GM21717 (cell line): ENCODE measurements around the gene UQCRQ.

Experiments
- ATAC-seq: cut with Tn5 transposase; IDR thresholded peaks from one replicate; pipeline ENCODE4 v1.9.1; 2021; ENCODE audit warnings: mild to moderate bottlenecking, moderate library complexity; ENCODE audit not compliant: unreplicated experiment

UQCRQ gene

DNA sequence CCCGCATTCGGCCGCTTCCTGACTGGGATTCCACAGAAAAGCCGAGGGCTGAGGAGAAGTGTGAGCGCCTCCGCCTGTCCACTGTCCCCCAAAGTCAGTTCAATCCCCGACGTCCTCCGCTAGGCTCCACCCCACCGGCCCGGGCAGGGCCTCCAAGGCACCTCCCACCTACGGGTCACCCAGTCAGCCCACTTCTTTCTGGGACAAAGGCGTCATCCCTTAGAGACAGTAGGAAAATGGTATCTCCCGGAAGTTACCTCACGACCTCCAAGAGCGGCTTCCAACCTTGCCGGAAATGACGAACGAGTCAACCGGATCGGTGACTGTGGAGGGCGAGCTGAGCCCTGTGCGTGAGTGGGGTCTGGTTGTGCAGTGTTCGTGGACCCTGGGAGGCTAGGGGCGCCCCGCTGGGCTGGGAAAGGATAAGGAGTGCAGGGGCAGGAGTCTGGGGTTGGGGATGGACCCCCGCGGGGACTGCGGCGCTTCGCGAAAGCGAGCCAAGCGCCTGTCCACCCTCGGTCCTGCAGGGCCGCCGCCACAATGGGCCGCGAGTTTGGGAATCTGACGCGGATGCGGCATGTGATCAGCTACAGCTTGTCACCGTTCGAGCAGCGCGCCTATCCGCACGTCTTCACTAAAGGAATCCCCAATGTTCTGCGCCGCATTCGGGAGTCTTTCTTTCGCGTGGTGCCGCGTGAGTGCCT, at the start of gene UQCRQ, which contains the start of gene GDF9:
Gene UQCRQ (plus strand): TSS at position 301 of the 704 bp plus-strand sequence. CDS start 240 bp downstream, at position 541.
Gene GDF9 (minus strand): TSS at position 128 of the 704 bp plus-strand sequence. CDS start 1,936 bp downstream, outside the sequence.
- ATAC-seq = peak; percentile 98

DNA sequence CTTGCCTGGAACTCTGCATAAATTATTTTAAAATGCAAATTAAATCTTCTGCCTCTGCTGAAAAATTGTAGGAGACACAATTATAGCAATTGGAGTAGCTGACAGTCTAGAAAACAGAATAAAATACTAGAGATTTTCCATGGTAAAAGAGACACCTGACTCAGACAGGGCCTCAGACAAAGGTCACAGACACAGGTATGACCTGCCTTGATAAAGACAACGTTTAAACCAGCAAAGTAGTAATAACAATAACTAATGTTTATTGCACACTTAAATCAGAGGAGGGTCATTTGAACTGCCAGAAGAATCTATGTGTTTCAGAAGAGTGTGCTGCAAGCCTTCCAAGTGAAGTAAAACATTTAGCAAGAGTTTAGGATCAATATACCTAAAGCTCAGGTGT, 49.4 kb upstream of the UQCRQ start:
- no peak for ATAC-seq

DNA sequence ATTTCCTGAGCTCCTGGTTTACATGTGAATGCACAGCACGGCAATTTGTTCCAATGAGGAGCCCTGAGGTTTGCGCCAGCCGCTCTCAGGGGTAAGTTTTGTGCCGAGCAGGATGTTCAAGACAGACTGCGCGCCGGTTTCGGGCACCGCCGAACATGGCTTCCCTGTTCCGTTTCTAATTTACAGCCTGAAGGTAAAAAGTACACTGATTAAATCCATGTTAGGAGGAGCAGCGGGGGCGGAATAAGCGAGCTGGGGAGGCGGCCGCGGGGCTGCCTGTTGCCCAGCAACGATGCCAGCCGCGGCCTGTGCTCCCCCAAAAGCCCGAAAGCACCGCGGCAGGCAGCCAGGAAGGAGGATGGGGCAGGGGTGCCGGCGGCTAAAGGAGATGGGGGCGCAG, 47.0 kb upstream of the UQCRQ start:
- ATAC-seq = no peak

DNA sequence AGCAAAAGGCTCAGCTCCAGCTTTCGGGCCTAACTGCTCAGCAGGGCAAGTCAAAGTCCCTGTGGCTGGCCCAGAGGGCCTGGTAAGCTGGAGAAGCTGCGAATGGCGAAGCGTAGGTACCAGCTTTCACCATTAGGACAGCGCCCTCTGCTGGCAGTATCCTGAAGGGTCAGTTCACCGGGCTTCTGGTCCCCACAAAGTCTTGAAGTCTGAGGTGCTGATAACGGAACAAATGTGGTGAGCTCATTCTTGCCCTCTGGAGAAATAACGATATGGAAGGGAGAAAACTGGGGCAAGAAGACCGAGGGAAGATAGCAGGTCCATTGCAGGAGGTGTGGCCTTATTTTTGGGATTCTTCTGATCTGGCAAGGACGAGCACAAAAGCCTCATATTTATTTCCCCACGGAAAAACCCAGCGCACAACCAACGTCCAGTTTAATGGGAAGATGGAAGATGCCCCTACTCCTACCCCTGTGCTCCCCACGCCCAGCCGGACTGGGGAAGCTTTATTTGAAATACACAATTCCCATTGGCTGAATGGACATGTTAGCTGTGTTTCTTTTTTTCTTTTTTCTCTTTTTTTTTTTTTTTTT, 46.2 kb upstream of the UQCRQ start:
- no peak for ATAC-seq

DNA sequence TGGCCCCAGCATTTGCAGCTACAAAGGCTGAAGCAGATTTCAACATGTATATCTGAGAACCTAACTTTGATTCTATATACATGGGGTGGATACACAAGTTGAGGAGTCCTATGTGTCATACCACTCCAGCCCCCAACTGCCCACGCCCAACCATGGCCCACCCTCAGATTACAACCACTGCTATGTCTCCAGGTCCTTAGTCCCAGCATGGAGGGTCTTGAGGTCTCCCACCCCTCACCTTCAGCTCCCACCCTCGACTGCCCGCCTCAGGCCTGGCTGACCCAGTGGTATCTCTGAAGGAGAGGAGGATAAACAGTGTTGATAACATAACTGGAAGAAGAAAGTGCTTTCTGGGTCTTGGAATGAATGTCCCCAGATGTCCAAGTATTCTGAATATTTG, 45.1 kb upstream of the UQCRQ start:
- ATAC-seq = no peak

DNA sequence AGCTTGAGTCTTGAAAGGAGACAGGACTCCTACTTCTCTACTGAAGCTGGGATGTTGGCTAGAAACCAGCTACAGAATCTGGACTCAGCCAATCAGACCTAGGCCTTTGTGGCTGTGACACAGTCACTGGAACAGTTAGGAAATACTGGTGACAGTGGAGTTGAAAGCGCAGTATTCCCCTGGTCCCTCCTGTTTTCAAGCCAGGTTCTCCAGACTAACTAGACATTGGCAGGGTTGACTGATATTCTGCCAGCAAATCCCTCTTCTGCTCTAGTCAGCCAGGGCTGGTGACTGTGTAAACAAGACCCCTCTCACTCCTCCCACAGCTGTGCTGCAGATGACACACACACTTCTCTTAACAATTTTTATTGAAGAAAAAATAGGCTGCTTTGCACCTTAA, 44.7 kb upstream of the UQCRQ start:
- ATAC-seq = no peak

DNA sequence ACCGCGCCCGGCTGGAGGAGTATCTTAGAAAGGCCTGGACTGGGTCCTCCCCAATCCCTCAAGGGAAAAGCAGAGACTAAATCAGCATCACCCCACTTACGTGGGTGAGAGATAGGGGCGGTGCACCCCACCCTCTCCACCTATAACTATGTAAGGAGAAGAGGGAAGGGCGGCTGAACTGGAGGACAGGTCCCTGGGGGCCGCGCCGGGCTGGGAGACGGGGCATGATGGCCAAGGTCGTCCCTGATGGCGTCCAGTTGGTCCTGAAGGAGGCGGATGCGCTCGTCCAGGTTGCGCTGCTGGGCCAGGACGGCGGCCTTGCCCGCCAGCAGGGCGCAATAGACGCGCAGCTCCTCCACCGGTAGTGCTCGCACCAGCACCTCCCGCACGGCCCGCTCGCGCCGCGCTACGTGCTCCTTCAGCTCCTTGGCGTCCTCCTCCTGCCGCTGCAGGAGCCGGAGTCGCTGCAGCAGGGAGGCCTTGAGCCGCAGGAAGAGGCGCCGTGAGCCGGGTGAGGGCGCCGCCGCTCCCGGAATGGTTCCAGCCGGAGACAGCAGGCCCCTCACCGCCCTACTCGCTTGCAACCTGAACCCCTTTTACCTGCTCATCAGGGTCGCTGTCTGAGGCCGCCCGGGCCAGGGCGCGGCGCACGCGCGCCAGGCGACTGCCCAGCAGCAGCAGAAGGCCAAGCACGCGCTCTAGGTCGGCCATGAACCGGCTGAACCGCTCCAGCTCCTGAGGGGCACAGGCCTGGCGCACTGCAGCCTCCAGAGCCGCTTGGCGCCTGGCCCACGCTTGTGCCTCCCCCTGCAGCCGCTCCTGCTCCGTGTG, 43.6 kb upstream of the UQCRQ start:
- ATAC-seq = no peak

DNA sequence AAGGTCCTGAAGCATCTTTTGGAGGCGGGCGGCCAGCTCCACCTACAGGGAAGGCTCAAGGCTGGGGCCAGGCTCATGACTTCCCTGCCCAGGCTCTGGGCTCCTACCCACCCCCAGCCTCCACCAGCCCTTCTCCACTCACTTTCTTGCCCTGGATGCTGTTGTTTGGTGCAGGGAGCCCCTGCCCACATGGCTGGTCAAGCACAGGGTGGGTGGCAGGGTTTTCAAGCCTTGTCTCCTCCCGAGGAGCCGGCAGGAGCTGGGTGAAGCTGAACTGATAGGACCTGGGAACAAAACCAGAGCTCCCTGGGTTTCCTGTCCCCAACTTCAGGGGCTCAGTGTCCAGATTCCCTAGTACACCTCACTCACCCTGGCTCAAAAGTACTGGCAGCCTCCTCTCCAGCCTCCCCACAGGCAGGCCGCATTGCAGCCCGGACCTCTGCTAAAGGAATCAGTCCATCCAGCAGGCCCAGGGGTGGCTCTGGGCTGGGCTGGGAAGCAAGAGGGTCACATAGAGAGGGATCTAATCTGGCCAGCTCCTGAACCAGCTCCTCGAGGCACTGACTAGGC, 42.9 kb upstream of the UQCRQ start:
- no peak for ATAC-seq

DNA sequence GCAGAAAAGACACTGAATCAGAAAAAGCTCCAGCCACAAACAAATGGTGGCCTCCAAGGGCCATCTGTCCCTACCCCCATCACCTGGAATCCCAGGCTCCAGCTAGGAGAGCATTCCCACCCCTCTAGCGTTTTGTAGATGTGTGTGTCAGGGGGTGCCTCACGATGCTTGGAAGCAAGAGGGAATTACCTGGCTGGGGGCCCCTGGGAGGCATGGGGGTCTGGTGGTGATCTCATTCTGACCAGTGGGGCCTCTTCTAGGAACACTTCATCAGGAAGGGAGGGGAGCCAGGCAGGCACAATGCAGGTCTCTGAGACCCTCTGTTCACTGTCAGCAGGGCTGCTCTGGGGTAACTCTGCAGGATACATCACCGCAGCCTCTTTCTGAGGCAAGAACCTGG, 42.0 kb upstream of the UQCRQ start:
- ATAC-seq = no peak

DNA sequence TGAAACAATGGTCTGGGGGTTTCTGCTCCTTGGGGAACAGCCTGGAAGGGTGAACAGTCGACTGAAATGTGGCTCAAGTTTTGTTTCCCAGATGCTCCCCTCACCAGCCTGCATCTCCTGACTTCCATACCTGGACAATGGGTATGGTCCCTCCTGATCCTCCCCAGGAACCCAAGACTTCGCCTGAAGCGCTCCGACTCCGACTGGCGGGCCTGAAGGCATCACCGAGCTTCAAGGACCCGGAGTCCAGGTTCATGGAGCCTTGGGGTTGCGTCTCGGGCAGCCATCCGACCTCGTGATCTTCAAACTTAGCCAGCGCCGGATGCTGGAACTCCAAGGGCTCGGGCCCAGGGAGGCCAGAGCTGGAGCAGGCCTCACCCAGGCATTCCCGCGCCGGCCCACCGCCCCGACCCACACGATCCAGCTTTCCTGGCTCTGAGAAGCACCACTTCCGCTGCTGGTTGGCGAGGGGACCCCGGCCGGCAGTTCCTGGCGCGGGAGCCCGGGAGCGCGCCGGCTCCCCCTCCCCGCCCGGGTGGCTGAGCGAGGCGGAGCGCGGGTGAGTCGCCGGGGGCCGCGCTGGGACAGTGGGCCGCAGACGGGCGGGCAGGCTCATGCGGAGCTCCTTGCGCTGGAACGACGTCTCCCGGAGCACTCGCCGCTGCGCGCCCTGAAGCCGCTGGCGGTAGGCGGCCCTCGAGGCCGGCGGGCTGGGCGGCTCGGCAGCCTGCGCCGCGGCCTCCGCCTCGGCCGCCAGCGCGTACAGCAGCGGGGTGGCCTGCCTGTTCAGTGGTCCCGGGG, 41.2 kb upstream of the UQCRQ start:
- ATAC-seq = no peak

DNA sequence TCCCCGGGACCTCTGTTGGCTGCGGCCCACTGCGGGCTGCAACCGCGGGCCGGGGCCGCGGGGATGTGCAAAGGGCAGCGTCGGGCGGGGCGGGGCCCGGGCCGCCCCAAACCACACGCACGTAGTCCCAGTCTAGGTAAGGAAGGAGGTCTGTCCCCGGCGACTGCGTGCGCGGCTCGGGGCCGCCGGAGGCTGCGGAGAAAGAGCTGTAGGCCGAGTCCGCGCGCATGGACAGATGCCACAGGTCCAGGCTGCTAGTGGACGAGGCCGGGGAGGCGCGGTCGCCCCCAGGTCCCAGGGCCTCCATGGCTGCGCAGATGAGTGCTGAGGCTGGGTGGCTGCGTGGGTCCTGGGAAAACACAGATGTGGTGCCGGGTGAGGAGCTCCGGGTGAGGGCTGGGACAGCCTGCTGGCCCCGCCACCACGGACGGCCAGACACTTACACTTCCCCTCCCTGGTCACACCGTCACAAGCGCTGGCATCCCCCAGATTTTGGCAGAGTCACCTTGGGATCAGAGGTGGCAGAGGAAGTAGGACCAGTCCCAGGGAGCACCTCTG, 40.5 kb upstream of the UQCRQ start:
- no peak for ATAC-seq

DNA sequence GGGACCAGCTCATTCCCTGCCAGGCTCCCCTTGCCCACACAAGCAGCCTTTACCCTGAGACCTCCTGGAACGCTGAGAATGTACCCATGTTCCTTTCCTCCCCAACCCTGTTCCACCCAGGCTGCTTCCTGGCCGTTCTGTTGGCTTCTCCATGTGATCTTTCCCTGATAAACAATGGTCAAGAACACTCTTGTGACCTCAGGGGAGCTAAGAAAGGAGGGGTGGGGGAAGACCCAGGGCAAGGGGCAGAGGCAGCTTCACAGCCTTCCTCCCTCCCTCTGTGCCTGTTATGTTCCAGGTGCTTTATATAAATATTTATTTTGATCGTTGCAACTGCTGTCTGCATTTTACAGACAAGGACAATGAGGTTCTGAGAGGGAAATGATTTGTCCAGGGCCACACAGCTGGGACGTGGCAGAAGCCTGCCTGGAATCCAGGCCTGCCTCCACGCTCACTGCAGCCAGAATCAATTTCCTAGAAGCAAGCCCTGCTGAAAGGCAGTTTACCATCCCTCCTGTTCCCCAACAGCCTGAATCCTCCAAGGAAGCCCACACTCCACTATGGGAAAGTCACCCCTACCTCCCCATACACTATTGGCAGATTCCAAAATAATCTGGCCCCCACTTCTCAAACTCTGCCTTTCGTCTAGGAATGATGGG, 39.9 kb upstream of the UQCRQ start:
- ATAC-seq = no peak

DNA sequence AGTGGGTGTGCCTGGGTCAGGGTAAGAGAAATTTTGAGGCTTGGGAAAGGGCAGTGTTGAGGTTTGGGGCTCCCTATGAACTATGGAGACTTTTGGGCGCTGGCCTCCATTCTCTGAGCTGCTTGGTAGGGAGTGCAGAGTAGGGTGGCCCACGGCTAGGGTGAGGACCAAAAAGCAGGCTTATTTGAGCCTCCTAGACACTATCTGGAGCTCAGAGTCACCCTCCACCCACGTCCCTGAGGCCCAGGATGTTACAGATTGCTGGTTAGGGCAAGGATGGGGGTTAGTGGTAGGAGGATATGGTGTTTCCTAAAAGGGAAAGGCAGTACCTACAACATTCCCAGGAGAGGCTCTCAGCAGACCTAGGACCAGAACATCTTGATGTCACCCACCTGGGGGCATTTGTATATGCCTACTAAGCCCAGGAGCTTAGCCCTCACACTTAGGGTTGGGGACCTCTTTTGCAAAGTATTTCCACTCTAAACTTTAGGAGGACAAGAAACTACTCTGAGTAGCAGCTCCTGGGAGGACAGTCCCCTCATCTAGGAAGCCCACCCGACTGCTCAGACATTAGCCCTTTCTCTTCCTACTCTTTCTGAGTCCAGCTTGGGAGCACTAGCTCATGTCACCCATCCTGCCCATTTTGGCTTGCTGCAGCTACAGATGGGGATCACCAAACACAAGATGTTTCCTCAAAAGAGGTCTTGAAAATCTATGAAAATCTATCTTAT, 38.3 kb upstream of the UQCRQ start:
- no peak for ATAC-seq

DNA sequence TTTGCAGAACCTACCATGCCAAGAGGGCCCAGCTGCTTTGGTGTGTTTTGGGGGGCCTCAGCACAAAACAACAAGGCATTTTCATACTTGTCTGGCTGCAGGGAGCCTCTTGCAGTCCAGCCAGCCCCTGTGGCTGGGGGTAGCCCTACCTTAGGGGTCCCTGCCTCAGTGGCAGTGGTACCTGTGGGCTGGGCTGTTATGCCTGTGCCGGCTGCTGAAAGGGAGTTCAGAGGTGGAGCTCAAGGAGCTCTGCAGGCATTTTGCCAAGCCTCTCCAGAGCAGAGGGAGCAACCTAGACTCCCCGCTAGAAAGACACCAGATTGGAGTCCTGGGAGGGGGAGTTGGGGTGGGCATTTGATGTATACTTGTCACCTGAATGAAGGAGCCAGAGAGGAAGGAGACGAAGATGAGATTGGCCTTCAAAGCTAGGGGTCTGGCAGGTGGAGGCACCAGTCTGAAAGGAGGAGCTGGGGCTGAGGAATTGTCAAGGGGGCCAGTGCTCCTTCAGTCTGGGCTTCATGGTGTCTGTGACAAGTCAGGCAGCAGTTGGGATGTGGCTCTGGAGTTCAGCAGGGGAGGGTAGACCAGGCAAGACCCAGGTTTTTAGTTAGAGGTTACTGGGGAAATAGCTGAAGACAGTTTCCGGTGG, 37.5 kb upstream of the UQCRQ start:
- no peak for ATAC-seq

DNA sequence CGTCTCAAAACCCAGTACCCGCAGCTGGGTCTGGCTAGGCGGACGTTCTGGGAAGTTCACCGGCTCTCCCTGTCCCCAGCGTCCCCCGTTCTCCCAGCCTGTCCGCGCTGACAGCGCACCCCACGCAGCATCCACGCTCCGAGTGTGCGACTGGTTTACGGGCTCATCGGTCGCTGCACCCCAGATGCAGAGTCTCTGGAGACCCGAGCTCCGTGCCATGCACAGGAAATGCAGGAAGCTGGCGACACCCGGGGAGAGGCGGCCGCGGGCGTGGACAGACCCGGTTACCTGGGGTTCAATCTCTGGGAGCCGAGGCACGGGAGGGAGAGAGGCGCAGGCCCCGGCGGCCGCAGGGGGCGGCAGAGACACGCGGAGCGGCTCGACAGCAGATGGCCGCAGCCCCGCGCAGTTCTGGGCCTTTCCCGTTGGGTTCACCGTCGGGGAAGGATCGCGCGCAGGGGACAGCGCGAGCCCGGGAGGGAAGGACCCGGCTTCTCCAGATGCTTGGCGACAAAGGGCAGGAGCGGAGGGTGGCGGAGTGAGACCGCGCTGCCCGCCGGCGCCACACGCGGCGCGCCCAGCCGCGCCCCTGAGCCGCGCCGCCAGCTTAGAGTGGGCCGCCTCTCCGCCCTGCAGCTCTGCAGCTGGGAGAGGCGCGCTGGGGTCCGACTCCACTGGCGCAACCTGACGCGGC, 36.6 kb upstream of the UQCRQ start:
- ATAC-seq = peak; percentile 83

DNA sequence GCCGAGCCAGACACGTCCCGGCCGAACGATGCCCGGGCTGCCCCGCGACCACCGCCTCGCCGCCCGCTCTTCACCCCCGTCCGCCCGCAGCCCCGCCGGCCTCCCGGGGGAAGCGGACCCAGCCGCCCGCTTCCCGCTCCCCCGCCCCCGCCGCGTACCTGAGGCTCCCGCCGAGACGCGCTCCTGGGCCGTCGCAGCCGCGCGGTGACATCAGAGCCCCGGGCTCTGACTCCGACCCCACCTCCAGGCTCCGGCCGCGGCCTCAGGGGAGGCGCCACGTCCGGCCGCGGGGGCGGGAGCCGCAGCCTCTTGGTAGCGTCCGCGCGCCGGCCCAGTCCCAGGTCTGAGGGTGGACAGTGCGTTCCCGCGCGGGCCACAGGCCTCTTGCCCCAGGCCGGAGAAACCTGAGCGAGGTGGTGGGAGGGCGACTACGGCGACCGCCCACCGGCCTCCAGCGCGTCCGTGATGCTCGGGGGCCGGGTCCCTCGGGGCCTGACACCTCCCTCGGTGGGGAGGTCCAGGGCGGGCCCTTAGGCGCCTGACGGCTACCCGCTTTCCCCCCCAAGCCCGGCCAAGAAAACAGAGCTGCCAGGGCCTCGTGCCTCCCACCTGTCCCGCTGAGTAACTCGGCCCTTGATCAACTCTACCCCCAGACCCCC, 35.9 kb upstream of the UQCRQ start, which contains the start of gene SHROOM1:
Gene SHROOM1 (minus strand): TSS at position 212 of the 659 bp plus-strand sequence. CDS start 4,507 bp downstream, outside the sequence.
- ATAC-seq = peak; percentile 62

DNA sequence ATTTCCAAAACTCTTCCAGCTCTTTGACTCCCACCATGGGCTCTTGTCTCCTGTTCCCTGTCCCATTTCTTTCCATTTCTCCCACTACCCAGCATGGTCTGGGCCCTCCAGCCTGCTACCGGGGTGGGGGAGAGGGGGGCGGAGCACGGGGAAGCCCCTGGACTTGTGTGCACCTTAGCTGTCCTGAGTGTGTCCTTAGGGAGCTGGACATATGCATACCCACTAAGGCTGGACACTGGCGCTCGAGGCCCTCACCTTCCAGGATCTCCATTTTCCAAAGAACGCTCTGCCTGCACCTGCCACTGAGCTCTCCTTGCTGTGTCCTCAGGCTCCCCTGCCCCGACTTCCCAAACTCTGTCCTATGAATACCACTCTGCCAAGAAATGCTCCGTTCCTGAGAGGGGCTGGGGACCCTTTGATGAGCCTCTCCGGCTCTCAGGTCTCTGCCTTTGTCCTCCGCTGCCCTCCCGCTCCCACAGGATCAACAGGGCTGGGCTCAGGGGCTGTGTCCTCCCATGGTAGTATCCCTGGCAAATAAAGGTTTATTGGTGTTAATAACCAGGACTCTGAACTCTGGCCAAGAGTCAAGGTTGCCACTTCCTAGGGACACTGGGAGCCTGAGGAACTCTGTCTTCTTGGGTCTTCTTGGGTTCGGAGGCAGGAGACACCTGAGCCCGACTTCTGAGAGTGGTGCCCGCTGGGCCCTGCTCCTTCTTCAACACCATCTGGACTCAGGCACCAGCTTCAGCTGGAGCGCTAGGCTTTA, 35.2 kb upstream of the UQCRQ start:
- ATAC-seq = no peak
